Stomach (tissue), 9 donors: Measurements from ENCODE around the gene ADCY7. TPM values are rescaled to one million over a fixed set of nuclear protein-coding genes. Genes with fewer than 3 reads are reported as not detected.

Experiments
- DNase-seq, 2 donors: peaks; one replicate each; pipeline versions ENCODE4 v3.0.0 to v3.0.0-alpha.2; 2013 to 2019
- H3K27ac ChIP-seq, 5 donors: fragments of 200-600 bp in 4 of 5; sonication (generic) in 4 of 5; one replicate each; pipeline ENCODE4 v1.5.1; 2013 to 2019; ENCODE audit warnings: mild to moderate bottlenecking in 1 of 5, moderate library complexity in 1 of 5
- H3K27me3 ChIP-seq, 3 donors: fragments of 200-600 bp; sonication (generic); one replicate each; pipeline ENCODE4 v1.5.1; 2017 to 2019; ENCODE audit warnings: mixed run types in 1 of 3
- H3K36me3 ChIP-seq, 4 donors: fragments of 200-600 bp; sonication (generic); 1 replicate in 3 of 4; 2 replicates in 1 of 4; pipeline ENCODE4 v1.5.1; 2016 to 2019
- H3K4me1 ChIP-seq, 4 donors: fragments of 200-600 bp; sonication (generic); one replicate each; pipeline ENCODE4 v1.5.1; 2016 to 2019
- H3K4me3 ChIP-seq, 4 donors: fragments of 200-600 bp; sonication (generic) in 3 of 4; one replicate each; pipeline ENCODE4 v1.5.1; 2016 to 2019; ENCODE audit warnings: mild to moderate bottlenecking in 1 of 4
- H3K9me3 ChIP-seq, 4 donors: fragments of 200-600 bp; sonication (generic); one replicate each; pipeline ENCODE4 v1.5.1; 2016 to 2019
- EP300 ChIP-seq: sonication (generic); formaldehyde crosslinking; IDR thresholded peaks from one replicate; pipeline ENCODE4 v1.6.1; 2017; ENCODE audit warnings: antibody characterized with exemption
- POLR2A ChIP-seq, 4 donors: fragments of 450-650 bp; IDR thresholded peaks; one replicate each; pipeline ENCODE4 v1.6.1; 2016; ENCODE audit warnings: antibody characterized with exemption in 4 of 4, control low read depth in 2 of 4, mild to moderate bottlenecking in 1 of 4, moderate library complexity in 1 of 4
- POLR2AphosphoS5 ChIP-seq, 3 donors: sonication (generic); formaldehyde crosslinking; IDR thresholded peaks; one replicate each; pipeline ENCODE4 v1.6.1; 2016; ENCODE audit warnings: antibody characterized with exemption in 3 of 3
- WGBS, 5 donors: extraction: QIAGEN DNeasy Blood & Tissue Kit in 3 of 5; methylation state at CpG; one replicate each; pipeline versions ENCODE4 v1.1.5 to v1.1.7; 2013 to 2018; 5-methylcytosine and 5-hydroxymethylcytosine counted together
- intact Hi-C: fragments of 100-400 bp; cut with DNase I; formaldehyde crosslinking; loops from one replicate; pipeline ENCODE4 v1.15.1; 2023; ENCODE audit warnings: low total_unique reads
- polyA plus RNA-seq, 3 donors: library from polyadenylated mRNA; stranded (reverse); fragments of 200-250 nt; gene quantifications; one replicate each; pipeline ENCODE4 v1.2.3, GENCODE V29; 2013
- total RNA-seq, 5 donors: library from RNA; depleted of rRNA; stranded (reverse); fragments of >200 nt; gene quantifications; one replicate each; pipeline versions ENCODE4 v1.1.0 to v1.2.3, GENCODE V29; 2014 to 2016
- TF ChIP-seq, protein P1 (sequence below), 7 experiments: fragments of 450-650 bp in 4 of 7; fragments of 200-600 bp in 3 of 7; sonication (generic) in 3 of 7; IDR thresholded peaks; one replicate each; pipeline ENCODE4 v1.5.1; 2016 to 2019; ENCODE audit warnings: antibody characterized with exemption in 7 of 7, control low read depth in 2 of 7, mild to moderate bottlenecking in 1 of 7
- donor health status: healthy with polysubstance abuse.
- donor health status: Bipolar disorder and iron deficiency.
- donor health status: healthy.

ADCY7 gene
- total and polyA plus RNA-seq, 8 donors = 0.76 to 216 (median 16.5) TPM

DNA sequence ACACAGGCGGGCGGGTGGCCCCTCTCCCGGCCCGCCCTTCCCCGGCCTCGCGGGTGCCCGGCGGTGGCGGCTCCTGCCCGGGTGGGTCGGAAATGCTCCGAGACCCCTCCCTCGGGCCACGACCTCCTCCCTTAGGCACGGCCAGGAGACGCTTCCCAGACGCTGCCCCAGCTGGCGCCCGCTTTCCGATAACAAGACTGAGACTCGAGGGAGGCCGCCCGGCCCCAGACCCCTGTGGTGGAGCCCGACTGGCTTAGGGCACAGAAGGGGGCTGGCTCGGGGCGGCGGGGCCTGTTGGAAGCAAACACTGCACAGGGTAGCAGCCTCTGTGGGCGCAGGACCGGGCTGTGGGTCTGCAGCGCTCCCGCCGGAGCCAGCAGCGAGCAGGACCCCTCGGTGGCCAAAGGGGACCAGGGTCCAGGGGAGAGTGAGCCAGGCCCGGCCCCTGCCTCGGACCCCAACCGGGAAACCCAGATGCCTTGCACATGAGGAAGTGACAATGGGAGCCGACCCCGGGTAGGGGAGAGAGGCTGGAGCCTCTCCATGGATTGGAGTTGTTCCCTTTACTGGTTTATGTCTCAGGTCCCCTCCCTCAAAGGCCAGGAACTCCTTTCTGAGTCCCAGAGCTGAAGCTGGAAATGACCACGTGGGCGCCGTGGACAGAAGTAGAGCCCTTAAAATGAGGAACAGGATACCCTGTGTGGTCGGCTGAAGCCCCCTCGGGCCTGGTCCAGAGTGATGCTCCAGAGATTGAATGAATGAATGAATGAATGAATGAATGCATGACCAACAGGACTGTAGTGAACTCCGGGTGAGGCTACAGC, 19.8 kb upstream of the ADCY7 start:
- TF ChIP-seq EP300 (no peak), POLR2AphosphoS5 (IDR thresholded peaks at IDR 0.05) (no peak), POLR2A (IDR thresholded peaks at IDR 0.05) (no peak)
- TF ChIP-seq, protein P1, sequence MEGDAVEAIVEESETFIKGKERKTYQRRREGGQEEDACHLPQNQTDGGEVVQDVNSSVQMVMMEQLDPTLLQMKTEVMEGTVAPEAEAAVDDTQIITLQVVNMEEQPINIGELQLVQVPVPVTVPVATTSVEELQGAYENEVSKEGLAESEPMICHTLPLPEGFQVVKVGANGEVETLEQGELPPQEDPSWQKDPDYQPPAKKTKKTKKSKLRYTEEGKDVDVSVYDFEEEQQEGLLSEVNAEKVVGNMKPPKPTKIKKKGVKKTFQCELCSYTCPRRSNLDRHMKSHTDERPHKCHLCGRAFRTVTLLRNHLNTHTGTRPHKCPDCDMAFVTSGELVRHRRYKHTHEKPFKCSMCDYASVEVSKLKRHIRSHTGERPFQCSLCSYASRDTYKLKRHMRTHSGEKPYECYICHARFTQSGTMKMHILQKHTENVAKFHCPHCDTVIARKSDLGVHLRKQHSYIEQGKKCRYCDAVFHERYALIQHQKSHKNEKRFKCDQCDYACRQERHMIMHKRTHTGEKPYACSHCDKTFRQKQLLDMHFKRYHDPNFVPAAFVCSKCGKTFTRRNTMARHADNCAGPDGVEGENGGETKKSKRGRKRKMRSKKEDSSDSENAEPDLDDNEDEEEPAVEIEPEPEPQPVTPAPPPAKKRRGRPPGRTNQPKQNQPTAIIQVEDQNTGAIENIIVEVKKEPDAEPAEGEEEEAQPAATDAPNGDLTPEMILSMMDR (IDR thresholded peaks at IDR 0.05) = no peak
- H3K36me3 ChIP-seq = no peaks in the 10 kb centered on the region
- peaks cover 15 to 23% (median 22%) of the 10 kb centered on the region in 4 donors for H3K4me1 ChIP-seq
- peak in 1 of 2 donors; percentile 62 for DNase-seq
- H3K27me3 ChIP-seq = no peaks in the 10 kb centered on the region
- H3K27ac ChIP-seq = peak overlapping the region in 4 of 5 donors; percentile 7 to 72 (median 48)
- intact Hi-C loops = no loop called here
- H3K4me3 ChIP-seq = peak overlapping the region; percentile 62 to 70 (median 66)
- WGBS, 5 donors = 17 to 36% (median 21%) methylated on average over 13 to 46 of the region's 46 CpGs
- no peaks in the 10 kb centered on the region for H3K9me3 ChIP-seq

DNA sequence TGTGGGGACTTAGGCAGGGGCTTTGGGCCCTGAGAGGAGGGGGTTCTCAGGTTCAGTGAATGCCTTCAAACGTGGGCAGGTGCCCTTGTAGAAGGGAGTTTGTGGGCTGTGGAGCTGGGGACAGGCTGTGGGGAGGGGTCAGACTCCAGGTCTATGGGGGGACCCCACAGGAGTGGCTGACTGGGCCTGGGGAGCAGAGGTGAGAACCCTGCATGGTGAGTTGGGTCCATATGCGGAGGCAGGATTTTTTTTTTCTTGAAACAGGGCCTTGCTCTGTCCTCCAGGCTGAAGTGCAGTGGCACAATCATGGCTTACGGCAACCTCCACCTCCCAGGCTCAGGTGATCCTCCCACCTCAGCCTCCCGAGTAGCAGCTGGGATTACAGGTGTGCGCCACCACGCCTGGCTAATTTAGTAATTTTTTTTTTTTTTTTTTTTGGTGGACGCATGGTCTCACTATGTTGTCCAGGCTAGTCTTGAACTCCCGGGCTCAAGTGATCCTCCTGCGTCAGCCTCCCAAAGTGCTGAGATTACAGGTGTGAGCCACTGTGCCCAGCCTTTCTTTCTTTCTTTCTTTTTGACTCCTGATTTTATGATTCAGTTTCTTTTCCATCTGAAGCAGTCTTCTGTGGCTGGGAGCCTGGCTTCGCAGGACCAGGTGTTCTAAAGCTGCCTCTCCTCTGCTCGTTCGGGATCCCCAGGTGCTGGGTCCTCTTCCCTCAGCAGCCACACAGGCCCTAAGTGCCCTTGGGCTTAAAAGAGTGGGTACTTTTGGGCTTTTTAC, 19.0 kb upstream of the ADCY7 start:
- DNase-seq = no peak
- 94 to 99% (median 95%) methylated on average over 12 of the region's 12 CpGs for WGBS, 5 donors
- Histone ChIP-seq H3K4me3 (no peak overlapping the region), H3K27me3 (no peaks in the 10 kb centered on the region), H3K4me1 (peaks cover 15 to 23% (median 22%) of the 10 kb centered on the region in 4 donors), H3K9me3 (no peaks in the 10 kb centered on the region), H3K27ac (no peak overlapping the region), H3K36me3 (no peaks in the 10 kb centered on the region)
- TF ChIP-seq POLR2A (IDR thresholded peaks at IDR 0.05) (no peak), POLR2AphosphoS5 (IDR thresholded peaks at IDR 0.05) (no peak), EP300 (no peak)
- TF ChIP-seq, protein P1 (IDR thresholded peaks at IDR 0.05) = no peak
- intact Hi-C loops = no loop called here

DNA sequence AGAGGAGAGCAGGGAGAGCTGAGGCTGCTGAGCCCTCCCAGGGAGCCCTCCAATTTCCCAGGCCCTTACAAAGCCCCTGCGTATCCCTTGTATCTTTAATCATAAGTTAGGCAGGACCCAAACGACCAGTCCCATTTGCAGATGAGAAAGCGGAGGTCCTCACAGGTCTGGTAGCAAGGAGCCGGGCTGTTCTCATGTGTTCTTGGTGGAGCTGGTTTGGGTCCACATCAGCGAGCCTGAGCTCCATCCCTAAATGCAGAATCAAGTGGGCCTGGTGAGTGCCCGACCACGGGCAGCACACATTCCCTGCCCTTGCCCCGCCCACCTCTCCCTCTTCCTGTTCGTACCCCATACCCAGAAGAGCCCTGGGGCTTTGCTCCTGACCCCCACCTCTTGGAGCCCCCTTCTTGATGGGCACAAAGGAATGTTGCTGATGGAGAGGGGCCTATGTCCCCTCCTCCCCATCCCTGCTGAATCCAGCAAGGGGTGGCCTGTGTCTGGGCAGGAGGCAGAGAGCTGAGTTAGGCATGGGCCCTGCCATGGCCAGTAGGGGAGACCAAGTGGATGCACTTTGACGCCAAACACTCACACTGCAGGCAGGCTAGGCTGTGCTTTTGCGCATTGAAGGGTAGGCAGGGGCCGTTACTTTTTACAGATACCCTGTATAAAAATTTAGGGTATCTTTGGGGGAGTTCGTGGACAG, 18.3 kb upstream of the ADCY7 start:
- H3K27ac ChIP-seq = no peak overlapping the region
- TF ChIP-seq POLR2A (IDR thresholded peaks at IDR 0.05) = no peak
- 82 to 95% (median 85%) methylated on average over 12 to 13 of the region's 13 CpGs for WGBS, 5 donors
- no peak for DNase-seq
- intact Hi-C loops = no loop called here
- H3K4me3 ChIP-seq = no peak overlapping the region
- H3K36me3 ChIP-seq = no peaks in the 10 kb centered on the region
- H3K27me3 ChIP-seq = no peaks in the 10 kb centered on the region
- peaks cover 15 to 23% (median 22%) of the 10 kb centered on the region in 4 donors for H3K4me1 ChIP-seq
- no peaks in the 10 kb centered on the region for H3K9me3 ChIP-seq

- peaks cover 15 to 23% (median 22%) of the 10 kb centered on the region in 4 donors for H3K4me1 ChIP-seq
- no peak overlapping the region for H3K4me3 ChIP-seq
- no peak overlapping the region for H3K27ac ChIP-seq
- WGBS, 5 donors = 91 to 96% (median 95%) methylated on average over 7 to 8 of the region's 8 CpGs
- H3K9me3 ChIP-seq = no peaks in the 10 kb centered on the region
- no peak for TF ChIP-seq POLR2AphosphoS5 (IDR thresholded peaks at IDR 0.05)
- TF ChIP-seq EP300 = no peak
- no peak for TF ChIP-seq POLR2A (IDR thresholded peaks at IDR 0.05)
- TF ChIP-seq, protein P1 (IDR thresholded peaks at IDR 0.05) = no peak
- no peaks in the 10 kb centered on the region for H3K27me3 ChIP-seq
- H3K36me3 ChIP-seq = no peaks in the 10 kb centered on the region
- no peak for DNase-seq
- intact Hi-C loops = no loop called here
These were observed 17.5 kb upstream of the ADCY7 start for GRCh38 chr16:50248845-50249244.
